HepG2 (cell line): Measurements from ENCODE around the gene CLIP2. TPM values are rescaled to one million over a fixed set of nuclear protein-coding genes. Genes with fewer than 3 reads are reported as not detected.

Experiments used
- ADNP ChIP-seq: sonication (generic); formaldehyde crosslinking; IDR thresholded peaks from 2 replicates; pipeline ENCODE4 v1.4.0; 2020; ENCODE audit warnings: missing genetic modification reagents
- CHD4 ChIP-seq: fragments of 200-600 bp; sonication (generic); IDR thresholded peaks from 2 replicates; pipeline ENCODE4 v1.7.0; 2017; ENCODE audit warnings: mild to moderate bottlenecking, low read length, borderline replicate concordance
- DMAP1 ChIP-seq: IDR thresholded peaks from 2 replicates; pipeline ENCODE4 v1.6.1; 2016
- GABPB1 ChIP-seq: IDR thresholded peaks from 2 replicates; pipeline ENCODE4 v1.6.1; 2016; ENCODE audit warnings: mild to moderate bottlenecking, missing genetic modification reagents, moderate library complexity, missing compliant biosample characterization
- MAF1 ChIP-seq: sonication (generic); formaldehyde crosslinking; IDR thresholded peaks from 2 replicates; pipeline ENCODE4 v1.5.0; 2020; ENCODE audit warnings: missing genetic modification reagents, borderline replicate concordance
- MYC ChIP-seq: sonication (generic); formaldehyde crosslinking; IDR thresholded peaks from 2 replicates; pipeline ENCODE4 v1.9.0; 2021; ENCODE audit warnings: missing genetic modification reagents, borderline replicate concordance
- PAX8 ChIP-seq: sonication (generic); formaldehyde crosslinking; IDR thresholded peaks from 2 replicates; pipeline ENCODE4 v1.8.0; 2022; ENCODE audit warnings: mild to moderate bottlenecking, missing genetic modification reagents, borderline replicate concordance
- PHF8 ChIP-seq: sonication (generic); formaldehyde crosslinking; IDR thresholded peaks from 2 replicates; pipeline ENCODE4 v1.5.0; 2020; ENCODE audit warnings: missing genetic modification reagents
- RAD51 ChIP-seq: fragments of 450-650 bp; IDR thresholded peaks from 2 replicates; pipeline ENCODE4 v1.6.1; 2016; ENCODE audit warnings: borderline replicate concordance
- RBFOX2 ChIP-seq: fragments of 200-400 bp; formaldehyde crosslinking; IDR thresholded peaks from 2 replicates; pipeline ENCODE4 v1.6.1; 2017; ENCODE audit warnings: low read depth, mild to moderate bottlenecking, low read length
- RFX1 ChIP-seq: fragments of 450-650 bp; IDR thresholded peaks from 2 replicates; pipeline ENCODE4 v1.6.1; 2017
- RNF219 ChIP-seq: sonication (generic); formaldehyde crosslinking; IDR thresholded peaks from 2 replicates; pipeline ENCODE4 v1.5.0; 2020; ENCODE audit warnings: mild to moderate bottlenecking, missing genetic modification reagents
- RXRA ChIP-seq: sonication (generic); formaldehyde crosslinking; IDR thresholded peaks from 2 replicates; pipeline ENCODE4 v1.5.1; 2020; ENCODE audit warnings: missing genetic modification reagents
- SAP130 ChIP-seq: IDR thresholded peaks from 2 replicates; pipeline ENCODE4 v1.6.1; 2016; ENCODE audit warnings: low read depth
- SATB2 ChIP-seq: sonication (generic); formaldehyde crosslinking; IDR thresholded peaks from 2 replicates; pipeline ENCODE4 v1.5.0; 2020; ENCODE audit warnings: missing genetic modification reagents
- TCF7 ChIP-seq: sonication (generic); IDR thresholded peaks from 2 replicates; pipeline ENCODE4 v1.6.1; 2016; ENCODE audit warnings: antibody characterized with exemption, low read depth
- ZFP62 ChIP-seq: sonication (generic); formaldehyde crosslinking; IDR thresholded peaks from 2 replicates; pipeline ENCODE4 v1.4.0; 2020; ENCODE audit warnings: missing genetic modification reagents
- ZNF264 ChIP-seq: sonication (generic); formaldehyde crosslinking; IDR thresholded peaks from 2 replicates; pipeline ENCODE4 v1.4.0; 2020; ENCODE audit warnings: missing genetic modification reagents
- ZNF431 ChIP-seq: sonication (generic); formaldehyde crosslinking; IDR thresholded peaks from 2 replicates; pipeline ENCODE4 v1.9.0; 2022; ENCODE audit warnings: missing genetic modification reagents, low read depth, mild to moderate bottlenecking, borderline replicate concordance
- ZNF44 ChIP-seq: sonication (generic); formaldehyde crosslinking; IDR thresholded peaks from 2 replicates; pipeline ENCODE4 v1.5.1; 2020; ENCODE audit warnings: mild to moderate bottlenecking, missing genetic modification reagents
- ZNF557 ChIP-seq: sonication (generic); formaldehyde crosslinking; IDR thresholded peaks from 2 replicates; pipeline ENCODE4 v1.4.0; 2020; ENCODE audit warnings: missing genetic modification reagents
- polyA plus RNA-seq, 8 experiments: library from polyadenylated mRNA; depleted of rRNA in 3 of 8; stranded (reverse) in 7 of 8; unstranded in 1 of 8; fragments of >200 nt; fragmentation: Illumina TruSeq in 4 of 8; extraction: Trizol in 4 of 8; gene quantifications; 2 replicates each; pipeline versions ENCODE4 v1.2.1 to v1.2.3, GENCODE V29; 2011 to 2016; ENCODE audit warnings: low read depth in 4 of 8, missing spikeins in 1 of 8, mixed read lengths in 1 of 8; ENCODE audit not compliant: insufficient read depth in 1 of 8
- total RNA-seq, 5 experiments: library from RNA; depleted of rRNA; stranded (reverse); fragments of >200 nt; fragmentation: Illumina TruSeq; extraction: Trizol; gene quantifications; 2 replicates each; pipeline ENCODE4 v1.2.3, GENCODE V29; 2016; ENCODE audit warnings: low read depth in 1 of 5
- TF ChIP-seq, protein P1 (sequence below): sonication (generic); formaldehyde crosslinking; IDR thresholded peaks from 2 replicates; pipeline ENCODE4 v1.5.1; 2020; ENCODE audit warnings: mild to moderate bottlenecking, missing genetic modification reagents, borderline replicate concordance

CLIP2 gene
- total and polyA plus RNA-seq, 2 of the 13 experiments (the other 11 are each of a cell fraction or from before 2014, with no cell fraction given) = 6.5 to 17.4 TPM

- TF ChIP-seq, protein P1, sequence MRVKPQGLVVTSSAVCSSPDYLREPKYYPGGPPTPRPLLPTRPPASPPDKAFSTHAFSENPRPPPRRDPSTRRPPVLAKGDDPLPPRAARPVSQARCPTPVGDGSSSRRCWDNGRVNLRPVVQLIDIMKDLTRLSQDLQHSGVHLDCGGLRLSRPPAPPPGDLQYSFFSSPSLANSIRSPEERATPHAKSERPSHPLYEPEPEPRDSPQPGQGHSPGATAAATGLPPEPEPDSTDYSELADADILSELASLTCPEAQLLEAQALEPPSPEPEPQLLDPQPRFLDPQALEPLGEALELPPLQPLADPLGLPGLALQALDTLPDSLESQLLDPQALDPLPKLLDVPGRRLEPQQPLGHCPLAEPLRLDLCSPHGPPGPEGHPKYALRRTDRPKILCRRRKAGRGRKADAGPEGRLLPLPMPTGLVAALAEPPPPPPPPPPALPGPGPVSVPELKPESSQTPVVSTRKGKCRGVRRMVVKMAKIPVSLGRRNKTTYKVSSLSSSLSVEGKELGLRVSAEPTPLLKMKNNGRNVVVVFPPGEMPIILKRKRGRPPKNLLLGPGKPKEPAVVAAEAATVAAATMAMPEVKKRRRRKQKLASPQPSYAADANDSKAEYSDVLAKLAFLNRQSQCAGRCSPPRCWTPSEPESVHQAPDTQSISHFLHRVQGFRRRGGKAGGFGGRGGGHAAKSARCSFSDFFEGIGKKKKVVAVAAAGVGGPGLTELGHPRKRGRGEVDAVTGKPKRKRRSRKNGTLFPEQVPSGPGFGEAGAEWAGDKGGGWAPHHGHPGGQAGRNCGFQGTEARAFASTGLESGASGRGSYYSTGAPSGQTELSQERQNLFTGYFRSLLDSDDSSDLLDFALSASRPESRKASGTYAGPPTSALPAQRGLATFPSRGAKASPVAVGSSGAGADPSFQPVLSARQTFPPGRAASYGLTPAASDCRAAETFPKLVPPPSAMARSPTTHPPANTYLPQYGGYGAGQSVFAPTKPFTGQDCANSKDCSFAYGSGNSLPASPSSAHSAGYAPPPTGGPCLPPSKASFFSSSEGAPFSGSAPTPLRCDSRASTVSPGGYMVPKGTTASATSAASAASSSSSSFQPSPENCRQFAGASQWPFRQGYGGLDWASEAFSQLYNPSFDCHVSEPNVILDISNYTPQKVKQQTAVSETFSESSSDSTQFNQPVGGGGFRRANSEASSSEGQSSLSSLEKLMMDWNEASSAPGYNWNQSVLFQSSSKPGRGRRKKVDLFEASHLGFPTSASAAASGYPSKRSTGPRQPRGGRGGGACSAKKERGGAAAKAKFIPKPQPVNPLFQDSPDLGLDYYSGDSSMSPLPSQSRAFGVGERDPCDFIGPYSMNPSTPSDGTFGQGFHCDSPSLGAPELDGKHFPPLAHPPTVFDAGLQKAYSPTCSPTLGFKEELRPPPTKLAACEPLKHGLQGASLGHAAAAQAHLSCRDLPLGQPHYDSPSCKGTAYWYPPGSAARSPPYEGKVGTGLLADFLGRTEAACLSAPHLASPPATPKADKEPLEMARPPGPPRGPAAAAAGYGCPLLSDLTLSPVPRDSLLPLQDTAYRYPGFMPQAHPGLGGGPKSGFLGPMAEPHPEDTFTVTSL (CRISPR knock-in tag) = no peak
- TF ChIP-seq GABPB1 (CRISPR knock-in tag) (0 out of 2 replicates have a peak, but pooled peaks have one; percentile 8), PHF8 (CRISPR knock-in tag) (peak; percentile 11; the same call in 1 of the 2 replicates), RBFOX2 (no peak), CHD4 (no peak), RFX1 (no peak), ZNF557 (CRISPR knock-in tag) (no peak), RAD51 (no peak), RXRA (CRISPR knock-in tag) (peak; percentile 35; the same call in 1 of the 2 replicates), MYC (CRISPR knock-in tag) (peak; percentile 31; the same call in 1 of the 2 replicates), ZNF431 (CRISPR knock-in tag) (no peak), ZNF44 (CRISPR knock-in tag) (no peak), SAP130 (CRISPR knock-in tag) (peak; percentile 8; the same call in 1 of the 2 replicates), ZFP62 (CRISPR knock-in tag) (no peak), DMAP1 (no peak), ZNF264 (CRISPR knock-in tag) (no peak), MAF1 (no peak), RNF219 (no peak), SATB2 (CRISPR knock-in tag) (no peak), PAX8 (CRISPR knock-in tag) (no peak), TCF7 (peak; percentile 34; the same call in 1 of the 2 replicates), ADNP (CRISPR knock-in tag) (no peak)
Observed at GRCh38 chr7:74263399-74264120, 25.6 kb upstream of the CLIP2 start (continued).
